HepG2 (cell line): Measurements from ENCODE around the gene ULK3. TPM values are rescaled to one million over a fixed set of nuclear protein-coding genes. Genes with fewer than 3 reads are reported as not detected.

Experiments used
- BRCA1 ChIP-seq: sonication (generic); formaldehyde crosslinking; IDR thresholded peaks from 2 replicates; pipeline ENCODE4 v1.4.0; 2020; ENCODE audit warnings: missing genetic modification reagents
- IRF2 ChIP-seq: IDR thresholded peaks from 2 replicates; pipeline ENCODE4 v1.6.1; 2018; ENCODE audit warnings: missing genetic modification reagents, missing compliant biosample characterization
- MEF2D ChIP-seq: sonication (generic); formaldehyde crosslinking; IDR thresholded peaks from 2 replicates; pipeline ENCODE4 v1.5.1; 2020; ENCODE audit warnings: mild to moderate bottlenecking, missing genetic modification reagents
- POGZ ChIP-seq: sonication (generic); formaldehyde crosslinking; IDR thresholded peaks from 2 replicates; pipeline ENCODE4 v1.4.0; 2020; ENCODE audit warnings: mild to moderate bottlenecking, missing genetic modification reagents
- RFXAP ChIP-seq: sonication (generic); formaldehyde crosslinking; IDR thresholded peaks from 2 replicates; pipeline ENCODE4 v1.4.0; 2020; ENCODE audit warnings: missing genetic modification reagents, borderline replicate concordance
- SNAI1 ChIP-seq: sonication (generic); formaldehyde crosslinking; IDR thresholded peaks from 2 replicates; pipeline ENCODE4 v1.5.0; 2020; ENCODE audit warnings: mild to moderate bottlenecking, missing genetic modification reagents, borderline replicate concordance
- SOX5 ChIP-seq: IDR thresholded peaks from 2 replicates; pipeline ENCODE4 v1.6.1; 2016; ENCODE audit warnings: borderline replicate concordance
- ZBTB8A ChIP-seq: sonication (generic); formaldehyde crosslinking; IDR thresholded peaks from 2 replicates; pipeline ENCODE4 v1.4.0; 2020; ENCODE audit warnings: mild to moderate bottlenecking, low read depth, missing genetic modification reagents, borderline replicate concordance
- ZNF232 ChIP-seq: sonication (generic); formaldehyde crosslinking; IDR thresholded peaks from 2 replicates; pipeline ENCODE4 v1.4.0; 2020; ENCODE audit warnings: missing genetic modification reagents, borderline replicate concordance
- ZNF350 ChIP-seq: sonication (generic); formaldehyde crosslinking; IDR thresholded peaks from 2 replicates; pipeline ENCODE4 v1.4.0; 2020; ENCODE audit warnings: mild to moderate bottlenecking, low read depth, missing genetic modification reagents, borderline replicate concordance
- ZNF501 ChIP-seq: sonication (generic); formaldehyde crosslinking; IDR thresholded peaks from 2 replicates; pipeline ENCODE4 v1.5.1; 2020; ENCODE audit warnings: mild to moderate bottlenecking, moderate library complexity, missing genetic modification reagents
- ZNF747 ChIP-seq: sonication (generic); formaldehyde crosslinking; IDR thresholded peaks from 2 replicates; pipeline ENCODE4 v1.8.1; 2023; ENCODE audit warnings: missing genetic modification reagents, mild to moderate bottlenecking, borderline replicate concordance
- ZNF766 ChIP-seq: sonication (generic); formaldehyde crosslinking; IDR thresholded peaks from 2 replicates; pipeline ENCODE4 v1.5.0; 2020; ENCODE audit warnings: missing genetic modification reagents, borderline replicate concordance
- ZNF781 ChIP-seq: sonication (generic); formaldehyde crosslinking; IDR thresholded peaks from 2 replicates; pipeline ENCODE4 v1.5.1; 2020; ENCODE audit warnings: borderline replicate concordance, mild to moderate bottlenecking, missing genetic modification reagents; ENCODE audit errors: not compliant biosample characterization
- polyA plus RNA-seq, 8 experiments: library from polyadenylated mRNA; depleted of rRNA in 3 of 8; stranded (reverse) in 7 of 8; unstranded in 1 of 8; fragments of >200 nt; fragmentation: Illumina TruSeq in 4 of 8; extraction: Trizol in 4 of 8; gene quantifications; 2 replicates each; pipeline versions ENCODE4 v1.2.1 to v1.2.3, GENCODE V29; 2011 to 2016; ENCODE audit warnings: low read depth in 4 of 8, missing spikeins in 1 of 8, mixed read lengths in 1 of 8; ENCODE audit not compliant: insufficient read depth in 1 of 8
- total RNA-seq, 5 experiments: library from RNA; depleted of rRNA; stranded (reverse); fragments of >200 nt; fragmentation: Illumina TruSeq; extraction: Trizol; gene quantifications; 2 replicates each; pipeline ENCODE4 v1.2.3, GENCODE V29; 2016; ENCODE audit warnings: low read depth in 1 of 5
- TF ChIP-seq, protein P1 (sequence below): sonication (generic); formaldehyde crosslinking; IDR thresholded peaks from 2 replicates; pipeline ENCODE4 v1.8.0; 2022; ENCODE audit warnings: mild to moderate bottlenecking, missing genetic modification reagents, moderate library complexity
- TF ChIP-seq, protein P2 (sequence below): IDR thresholded peaks from 2 replicates; pipeline ENCODE4 v1.6.1; 2016; ENCODE audit warnings: low read depth
- TF ChIP-seq, protein P3 (sequence below): IDR thresholded peaks from 2 replicates; pipeline ENCODE4 v1.6.1; 2016; ENCODE audit warnings: mild to moderate bottlenecking
- TF ChIP-seq, protein P4 (sequence below): sonication (generic); formaldehyde crosslinking; IDR thresholded peaks from 2 replicates; pipeline ENCODE4 v1.4.0; 2020; ENCODE audit warnings: missing genetic modification reagents, borderline replicate concordance
- TF ChIP-seq, protein P5 (sequence below): sonication (generic); formaldehyde crosslinking; IDR thresholded peaks from 2 replicates; pipeline ENCODE4 v1.5.1; 2020; ENCODE audit warnings: missing genetic modification reagents, mild to moderate bottlenecking, borderline replicate concordance

The ULK3 gene
- total and polyA plus RNA-seq, 2 of the 13 experiments (the other 11 are each of a cell fraction or from before 2014, with no cell fraction given) = 15.2 to 23.7 TPM

DNA sequence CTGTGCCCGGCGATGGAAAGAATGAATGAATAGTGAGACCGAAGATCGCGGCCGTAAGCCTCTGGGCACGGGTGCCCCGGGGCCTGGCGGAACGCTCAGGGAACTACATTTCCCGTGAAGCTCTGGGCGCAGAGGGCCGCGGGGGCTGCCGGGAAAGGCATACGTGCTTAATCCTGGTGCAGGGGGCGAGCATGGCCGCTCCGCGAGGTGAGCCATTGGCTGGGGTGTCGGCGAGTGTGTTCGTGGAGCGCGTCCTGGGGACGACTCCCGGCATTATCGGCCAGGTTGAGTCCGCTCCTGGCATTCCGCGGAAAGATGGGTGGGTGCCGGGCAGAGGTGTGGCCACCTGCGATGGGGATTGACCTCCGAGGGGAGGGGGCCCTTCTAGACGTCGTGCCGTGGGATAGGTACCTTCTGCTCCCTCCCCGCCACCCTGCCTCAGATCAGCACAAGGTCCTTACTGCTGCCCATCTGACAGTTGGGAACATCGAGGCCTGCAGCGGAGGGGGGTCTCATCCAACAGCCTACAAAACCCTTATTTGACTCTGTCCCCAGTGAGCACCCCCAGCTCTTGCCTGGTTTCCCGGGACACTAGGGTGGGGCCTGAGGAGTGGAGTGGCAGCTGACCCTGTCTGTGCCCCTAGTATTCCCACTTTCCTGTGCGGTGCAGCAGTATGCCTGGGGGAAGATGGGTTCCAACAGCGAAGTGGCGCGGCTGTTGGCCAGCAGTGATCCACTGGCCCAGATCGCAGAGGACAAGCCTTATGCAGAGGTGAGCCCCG is 47.1 kb upstream of the ULK3 start, which contains the start of gene MPI (continued):
- TF ChIP-seq, protein P1, sequence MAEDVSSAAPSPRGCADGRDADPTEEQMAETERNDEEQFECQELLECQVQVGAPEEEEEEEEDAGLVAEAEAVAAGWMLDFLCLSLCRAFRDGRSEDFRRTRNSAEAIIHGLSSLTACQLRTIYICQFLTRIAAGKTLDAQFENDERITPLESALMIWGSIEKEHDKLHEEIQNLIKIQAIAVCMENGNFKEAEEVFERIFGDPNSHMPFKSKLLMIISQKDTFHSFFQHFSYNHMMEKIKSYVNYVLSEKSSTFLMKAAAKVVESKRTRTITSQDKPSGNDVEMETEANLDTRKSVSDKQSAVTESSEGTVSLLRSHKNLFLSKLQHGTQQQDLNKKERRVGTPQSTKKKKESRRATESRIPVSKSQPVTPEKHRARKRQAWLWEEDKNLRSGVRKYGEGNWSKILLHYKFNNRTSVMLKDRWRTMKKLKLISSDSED (CRISPR knock-in tag) = no peak
- TF ChIP-seq ZBTB8A (CRISPR knock-in tag) (no peak), MEF2D (CRISPR knock-in tag) (peak; percentile 75; the same call in 1 of the 2 replicates), ZNF747 (CRISPR knock-in tag) (peak; percentile 93), ZNF781 (CRISPR knock-in tag) (peak; percentile 14), IRF2 (CRISPR knock-in tag) (peak; percentile 91), ZNF766 (CRISPR knock-in tag) (peak; percentile 38; the same call in 1 of the 2 replicates), ZNF232 (CRISPR knock-in tag) (peak; percentile 63), RFXAP (peak; percentile 84; the same call in 1 of the 2 replicates), SOX5 (no peak; the same call in 1 of the 2 replicates), ZNF350 (CRISPR knock-in tag) (peak; percentile 78; the same call in 1 of the 2 replicates), SNAI1 (CRISPR knock-in tag) (no peak), BRCA1 (CRISPR knock-in tag) (peak; percentile 70; the same call in 1 of the 2 replicates), POGZ (peak; percentile 42; the same call in 1 of the 2 replicates), ZNF501 (peak; percentile 87)
- TF ChIP-seq, protein P2, sequence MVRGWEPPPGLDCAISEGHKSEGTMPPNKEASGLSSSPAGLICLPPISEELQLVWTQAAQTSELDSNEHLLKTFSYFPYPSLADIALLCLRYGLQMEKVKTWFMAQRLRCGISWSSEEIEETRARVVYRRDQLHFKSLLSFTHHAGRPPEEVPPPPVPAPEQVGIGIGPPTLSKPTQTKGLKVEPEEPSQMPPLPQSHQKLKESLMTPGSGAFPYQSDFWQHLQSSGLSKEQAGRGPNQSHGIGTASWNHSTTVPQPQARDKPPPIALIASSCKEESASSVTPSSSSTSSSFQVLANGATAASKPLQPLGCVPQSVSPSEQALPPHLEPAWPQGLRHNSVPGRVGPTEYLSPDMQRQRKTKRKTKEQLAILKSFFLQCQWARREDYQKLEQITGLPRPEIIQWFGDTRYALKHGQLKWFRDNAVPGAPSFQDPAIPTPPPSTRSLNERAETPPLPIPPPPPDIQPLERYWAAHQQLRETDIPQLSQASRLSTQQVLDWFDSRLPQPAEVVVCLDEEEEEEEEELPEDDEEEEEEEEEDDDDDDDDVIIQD (CRISPR knock-in tag) = no peak
- TF ChIP-seq, protein P3, sequence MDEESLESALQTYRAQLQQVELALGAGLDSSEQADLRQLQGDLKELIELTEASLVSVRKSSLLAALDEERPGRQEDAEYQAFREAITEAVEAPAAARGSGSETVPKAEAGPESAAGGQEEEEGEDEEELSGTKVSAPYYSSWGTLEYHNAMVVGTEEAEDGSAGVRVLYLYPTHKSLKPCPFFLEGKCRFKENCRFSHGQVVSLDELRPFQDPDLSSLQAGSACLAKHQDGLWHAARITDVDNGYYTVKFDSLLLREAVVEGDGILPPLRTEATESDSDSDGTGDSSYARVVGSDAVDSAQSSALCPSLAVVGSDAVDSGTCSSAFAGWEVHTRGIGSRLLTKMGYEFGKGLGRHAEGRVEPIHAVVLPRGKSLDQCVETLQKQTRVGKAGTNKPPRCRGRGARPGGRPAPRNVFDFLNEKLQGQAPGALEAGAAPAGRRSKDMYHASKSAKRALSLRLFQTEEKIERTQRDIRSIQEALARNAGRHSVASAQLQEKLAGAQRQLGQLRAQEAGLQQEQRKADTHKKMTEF (CRISPR knock-in tag) = peak; percentile 81
- TF ChIP-seq, protein P4, sequence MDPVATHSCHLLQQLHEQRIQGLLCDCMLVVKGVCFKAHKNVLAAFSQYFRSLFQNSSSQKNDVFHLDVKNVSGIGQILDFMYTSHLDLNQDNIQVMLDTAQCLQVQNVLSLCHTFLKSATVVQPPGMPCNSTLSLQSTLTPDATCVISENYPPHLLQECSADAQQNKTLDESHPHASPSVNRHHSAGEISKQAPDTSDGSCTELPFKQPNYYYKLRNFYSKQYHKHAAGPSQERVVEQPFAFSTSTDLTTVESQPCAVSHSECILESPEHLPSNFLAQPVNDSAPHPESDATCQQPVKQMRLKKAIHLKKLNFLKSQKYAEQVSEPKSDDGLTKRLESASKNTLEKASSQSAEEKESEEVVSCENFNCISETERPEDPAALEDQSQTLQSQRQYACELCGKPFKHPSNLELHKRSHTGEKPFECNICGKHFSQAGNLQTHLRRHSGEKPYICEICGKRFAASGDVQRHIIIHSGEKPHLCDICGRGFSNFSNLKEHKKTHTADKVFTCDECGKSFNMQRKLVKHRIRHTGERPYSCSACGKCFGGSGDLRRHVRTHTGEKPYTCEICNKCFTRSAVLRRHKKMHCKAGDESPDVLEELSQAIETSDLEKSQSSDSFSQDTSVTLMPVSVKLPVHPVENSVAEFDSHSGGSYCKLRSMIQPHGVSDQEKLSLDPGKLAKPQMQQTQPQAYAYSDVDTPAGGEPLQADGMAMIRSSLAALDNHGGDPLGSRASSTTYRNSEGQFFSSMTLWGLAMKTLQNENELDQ (CRISPR knock-in tag) = no peak
- TF ChIP-seq, protein P5, sequence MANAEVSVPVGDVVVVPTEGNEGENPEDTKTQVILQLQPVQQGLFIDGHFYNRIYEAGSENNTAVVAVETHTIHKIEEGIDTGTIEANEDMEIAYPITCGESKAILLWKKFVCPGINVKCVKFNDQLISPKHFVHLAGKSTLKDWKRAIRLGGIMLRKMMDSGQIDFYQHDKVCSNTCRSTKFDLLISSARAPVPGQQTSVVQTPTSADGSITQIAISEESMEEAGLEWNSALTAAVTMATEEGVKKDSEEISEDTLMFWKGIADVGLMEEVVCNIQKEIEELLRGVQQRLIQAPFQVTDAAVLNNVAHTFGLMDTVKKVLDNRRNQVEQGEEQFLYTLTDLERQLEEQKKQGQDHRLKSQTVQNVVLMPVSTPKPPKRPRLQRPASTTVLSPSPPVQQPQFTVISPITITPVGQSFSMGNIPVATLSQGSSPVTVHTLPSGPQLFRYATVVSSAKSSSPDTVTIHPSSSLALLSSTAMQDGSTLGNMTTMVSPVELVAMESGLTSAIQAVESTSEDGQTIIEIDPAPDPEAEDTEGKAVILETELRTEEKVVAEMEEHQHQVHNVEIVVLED (CRISPR knock-in tag) = peak; percentile 82
